ENCODE measurements around the gene APP.

DNA sequence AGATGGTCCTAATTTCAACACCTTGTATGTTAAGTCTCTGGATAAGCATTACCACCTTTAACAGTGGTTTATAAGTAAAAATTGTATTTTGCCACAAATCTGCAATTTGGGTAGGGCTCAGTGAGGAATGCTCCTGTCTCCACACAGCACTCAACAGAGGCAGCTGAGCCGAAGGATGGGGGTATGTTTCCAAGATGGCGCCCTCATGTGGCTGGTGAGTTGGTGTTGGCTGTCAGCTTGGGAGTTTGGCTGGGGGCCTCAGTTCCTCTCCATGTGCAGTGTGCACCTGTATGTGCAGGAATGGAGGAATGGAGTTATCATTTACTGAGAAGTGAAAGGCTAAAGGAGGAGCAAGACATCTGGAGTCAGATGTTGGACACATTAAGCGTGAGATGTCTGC is 299.0 kb downstream of the APP start:
- TF ChIP-seq POLR2A (IDR thresholded peaks at IDR 0.05; ENCODE audit: low read depth, low read length) (no peak), SPI1 (IDR thresholded peaks at IDR 0.05; ENCODE audit: low read depth, low read length) (no peak), POLR2AphosphoS5 (IDR thresholded peaks at IDR 0.05; ENCODE audit: low read depth, low read length) (no peak), PAX5 (IDR thresholded peaks at IDR 0.05; ENCODE audit: insufficient read depth, low read length, severe bottlenecking) (no peak)

Data from GM12891 (cell line).